Activated CD4-positive, CD25-positive, alpha-beta regulatory T cell treated with anti-CD3 and anti-CD28 coated beads, Interleukin-2, amount 50 U/mL, for 24 hours (primary cell): ENCODE data around the gene ETFB.

Experiments
- ATAC-seq, 2 donors: fragments of 150-1000 bp; cut with Tn5 transposase; one replicate each; pipeline ENCODE4 v1.10.0; 2021; ENCODE audit warnings: mild to moderate bottlenecking in 1 of 2, moderate library complexity in 1 of 2

The ETFB gene

DNA sequence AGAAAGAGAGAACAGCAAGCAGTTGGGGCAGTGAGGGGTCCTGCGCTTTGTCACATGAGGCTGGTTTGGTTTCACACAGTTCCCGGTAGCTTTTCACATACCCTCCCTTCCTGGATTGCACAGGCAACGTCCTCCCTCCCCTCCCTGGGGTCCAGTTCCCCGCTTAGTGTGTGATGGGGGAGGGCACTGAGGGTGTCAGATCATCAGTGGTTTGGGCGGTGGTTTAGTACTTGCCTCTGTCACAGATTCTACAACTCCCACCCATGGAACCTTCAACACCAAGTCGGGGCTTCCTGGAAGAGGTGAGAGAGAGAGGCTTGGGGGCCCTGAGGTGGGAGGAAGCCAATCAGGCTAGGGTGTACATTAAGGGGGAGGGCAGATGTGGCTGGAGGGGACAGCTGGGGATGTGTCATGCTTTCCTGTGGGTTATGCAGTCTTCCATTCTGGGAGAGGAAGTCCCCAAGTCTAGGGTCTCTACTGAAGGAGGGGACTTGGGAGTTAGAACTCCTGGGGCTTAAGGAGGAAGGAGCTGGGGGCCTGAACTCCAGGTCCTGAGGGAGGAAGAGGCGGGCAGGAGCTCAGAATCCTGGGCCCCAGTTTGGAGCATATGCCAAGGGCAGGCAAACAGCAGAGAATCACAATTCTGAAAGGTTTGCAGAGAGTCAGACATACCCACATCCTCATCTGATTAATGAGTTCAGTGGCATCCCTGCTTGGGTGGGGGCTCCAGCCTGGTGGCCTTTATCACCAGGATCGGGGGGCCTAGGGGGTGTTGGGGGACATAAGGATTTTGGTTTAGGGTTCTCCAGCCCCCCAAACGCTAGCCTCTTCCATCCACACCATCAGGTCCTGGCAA, 6.7 kb upstream of the ETFB start, which contains the start of gene NKG7:
NKG7 (minus strand) TSS at position 6 of the 856 bp plus-strand sequence. CDS start 119 bp downstream, outside the sequence.
- ATAC-seq: peak; percentile 86 to 88

DNA sequence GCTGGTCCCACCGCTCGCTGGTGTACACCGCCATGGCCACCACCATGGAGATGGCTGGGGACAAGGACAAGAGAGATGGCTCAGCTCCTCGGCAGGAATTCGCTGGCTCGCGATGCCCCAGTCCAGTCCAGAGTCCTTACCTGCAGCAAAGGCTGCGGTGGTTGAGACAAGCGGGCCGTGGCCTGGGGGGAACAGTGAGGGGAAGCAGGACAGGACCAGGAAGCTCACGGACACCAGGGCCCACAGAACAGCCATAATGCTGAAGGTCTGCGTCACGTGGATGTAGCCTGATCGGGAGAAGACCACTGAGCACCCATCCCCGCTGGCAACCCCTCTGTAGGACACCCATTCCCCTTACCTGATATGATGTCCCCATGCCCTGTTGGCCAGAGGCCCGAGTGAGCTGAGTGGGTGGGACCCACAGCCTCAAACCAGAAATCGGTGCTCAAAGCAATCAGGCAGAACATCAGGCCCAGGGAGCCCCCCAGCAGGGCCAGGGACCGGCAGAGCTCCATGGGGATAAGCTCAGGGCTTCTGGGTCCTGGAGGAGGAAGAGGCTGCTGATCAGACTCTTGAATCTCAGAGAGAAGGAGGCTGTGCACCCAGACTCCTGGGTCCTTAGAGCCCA, 5.9 kb upstream of the ETFB start:
- ATAC-seq: no peak

DNA sequence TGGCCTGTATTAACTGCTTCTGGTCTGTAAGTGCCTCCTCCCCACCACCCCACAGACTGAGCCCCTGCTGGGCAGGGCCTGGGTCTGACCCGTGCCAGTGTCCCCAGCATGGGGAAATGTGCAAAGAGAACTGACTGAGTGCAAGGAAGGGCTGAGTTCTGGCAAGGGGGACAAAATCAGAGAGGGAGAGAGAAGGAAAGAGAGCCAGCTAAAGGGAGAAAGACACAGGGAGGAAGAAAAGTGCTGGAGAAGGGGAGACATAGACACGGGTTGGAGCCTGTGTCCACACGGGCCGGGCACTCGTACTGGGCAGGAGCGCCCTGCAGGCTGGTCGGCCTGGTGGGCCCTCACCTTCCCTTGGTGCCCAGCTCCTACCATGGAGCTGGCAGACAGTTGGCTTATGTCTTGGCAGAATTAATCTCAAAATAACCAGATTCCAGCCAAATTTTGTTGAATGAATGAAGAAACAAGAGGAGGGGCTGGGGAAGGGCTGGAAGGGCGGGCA, 5.0 kb upstream of the ETFB start:
- ATAC-seq: no peak

DNA sequence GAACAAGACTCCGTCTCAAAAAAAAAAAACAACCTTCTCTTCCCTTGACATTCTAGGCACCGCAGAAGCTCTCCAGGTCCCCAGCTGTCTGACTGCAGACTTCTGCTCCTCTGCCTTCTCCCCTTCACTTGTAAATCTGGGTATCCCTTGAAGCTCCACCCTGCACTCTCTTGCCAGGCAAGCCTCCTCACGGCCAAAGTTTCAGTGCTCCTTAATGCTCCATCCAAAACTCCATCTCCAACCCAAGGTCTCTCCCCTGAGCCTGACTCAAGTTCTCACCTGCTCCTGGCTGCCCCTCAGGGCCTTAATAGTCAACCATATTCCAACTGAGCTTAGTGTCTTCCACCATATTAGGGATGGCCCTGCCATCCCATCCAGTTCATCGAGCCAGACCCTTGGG, 4.0 kb upstream of the ETFB start:
- ATAC-seq: no peak

DNA sequence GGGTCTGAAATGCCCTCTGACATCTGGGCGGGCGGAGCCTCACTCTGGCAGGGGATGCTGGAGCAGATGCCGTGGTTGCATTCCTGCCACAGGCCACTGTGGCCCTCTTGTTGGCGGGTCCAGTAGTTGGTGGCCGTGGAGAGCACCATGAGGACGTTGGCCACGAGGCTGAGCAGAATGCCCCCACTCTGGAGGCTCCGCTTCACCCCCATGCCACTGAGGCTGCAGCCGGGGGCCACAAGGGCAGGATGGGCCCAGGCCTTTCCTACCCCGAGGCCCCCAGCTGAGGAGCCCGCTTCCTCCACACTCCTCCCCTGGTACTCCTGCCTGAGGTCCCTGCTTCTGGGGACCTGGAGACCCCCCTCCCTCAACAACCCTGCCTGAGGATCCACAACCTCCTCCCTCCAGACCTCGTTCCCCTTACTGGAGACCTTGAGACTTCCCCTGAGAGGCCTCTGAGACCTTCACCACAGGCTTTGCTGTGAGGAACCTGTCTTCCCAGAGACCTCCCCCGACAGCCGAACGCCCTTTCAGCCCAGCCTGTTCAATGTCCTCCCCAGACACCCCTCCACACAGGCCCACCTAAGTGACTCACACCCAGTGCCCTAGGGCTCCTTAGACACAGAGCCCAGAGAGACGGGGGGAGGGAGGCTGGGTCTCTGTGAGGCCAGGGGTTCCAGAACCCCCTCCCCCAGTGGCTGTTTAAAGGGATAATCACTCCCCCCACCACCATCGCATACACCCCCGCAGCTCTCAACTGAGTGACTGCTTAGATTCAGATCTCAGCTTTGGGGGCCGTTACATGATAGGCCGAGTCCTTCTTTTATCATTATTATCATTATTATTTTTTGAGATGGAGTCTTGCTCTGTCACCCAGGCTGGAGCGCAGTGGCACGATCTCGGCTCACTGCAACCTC, 2.4 kb upstream of the ETFB start, which contains the start of gene CLDND2:
CLDND2 (minus strand) TSS at position 638 of the 917 bp plus-strand sequence; CDS start at position 212, 426 bp downstream.
- no peak for ATAC-seq

DNA sequence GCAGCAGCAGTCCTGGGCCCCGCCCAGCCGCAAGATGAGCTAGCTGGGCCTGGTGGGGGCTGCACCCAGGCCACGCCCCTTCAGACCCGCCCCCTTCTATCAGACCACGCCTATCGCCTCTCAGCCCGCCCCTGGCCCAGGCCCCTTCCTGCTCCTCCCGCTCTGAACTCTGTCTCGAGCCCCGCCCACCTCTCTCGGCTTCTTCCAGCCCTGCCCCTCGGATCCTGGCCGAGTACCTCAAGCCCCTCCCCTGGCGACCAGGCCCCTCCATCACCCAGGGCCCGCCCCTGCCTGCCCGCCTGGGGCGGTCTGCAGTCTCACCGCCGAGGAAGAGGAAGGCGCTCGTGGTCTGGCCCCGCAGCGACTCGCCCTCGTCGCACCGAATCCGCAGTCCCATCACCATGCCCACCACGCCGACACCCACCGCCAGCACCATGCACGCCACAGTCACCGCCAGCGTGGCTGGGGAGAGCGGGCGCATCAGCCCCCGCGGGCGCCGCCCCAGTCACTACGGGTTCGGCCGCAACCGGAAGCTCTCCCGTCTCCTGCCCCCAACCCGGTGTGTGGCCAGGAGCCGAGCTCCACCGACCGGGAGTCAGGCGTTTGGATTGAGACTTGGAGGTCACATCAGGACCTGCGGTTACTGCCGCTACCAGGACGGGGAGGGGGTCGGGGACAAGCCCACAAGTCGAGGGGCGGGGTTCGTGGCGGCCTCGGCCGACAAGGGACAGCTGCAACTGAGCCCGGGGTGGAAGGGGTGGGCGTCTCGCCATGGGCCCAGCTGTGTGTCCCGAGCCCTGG, 1.6 kb upstream of the ETFB start:
- ATAC-seq: peak; percentile 82 to 86

DNA sequence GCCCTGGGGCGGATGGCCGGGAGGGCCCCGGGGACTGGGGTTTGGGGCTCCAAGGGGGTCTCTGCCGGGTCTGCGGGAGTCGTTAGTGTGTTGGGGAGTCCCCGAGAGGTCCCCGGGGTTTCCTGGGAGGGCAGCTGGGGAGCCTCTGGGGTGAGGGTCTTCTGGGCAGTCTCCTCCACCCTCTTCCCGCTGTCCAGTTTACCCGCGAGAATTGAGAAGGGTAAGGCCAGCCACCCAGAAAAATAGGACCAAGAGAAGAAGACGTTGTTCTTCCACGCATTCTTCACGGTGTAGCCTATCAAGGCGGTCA, 1.0 kb upstream of the ETFB start:
- ATAC-seq: no peak

DNA sequence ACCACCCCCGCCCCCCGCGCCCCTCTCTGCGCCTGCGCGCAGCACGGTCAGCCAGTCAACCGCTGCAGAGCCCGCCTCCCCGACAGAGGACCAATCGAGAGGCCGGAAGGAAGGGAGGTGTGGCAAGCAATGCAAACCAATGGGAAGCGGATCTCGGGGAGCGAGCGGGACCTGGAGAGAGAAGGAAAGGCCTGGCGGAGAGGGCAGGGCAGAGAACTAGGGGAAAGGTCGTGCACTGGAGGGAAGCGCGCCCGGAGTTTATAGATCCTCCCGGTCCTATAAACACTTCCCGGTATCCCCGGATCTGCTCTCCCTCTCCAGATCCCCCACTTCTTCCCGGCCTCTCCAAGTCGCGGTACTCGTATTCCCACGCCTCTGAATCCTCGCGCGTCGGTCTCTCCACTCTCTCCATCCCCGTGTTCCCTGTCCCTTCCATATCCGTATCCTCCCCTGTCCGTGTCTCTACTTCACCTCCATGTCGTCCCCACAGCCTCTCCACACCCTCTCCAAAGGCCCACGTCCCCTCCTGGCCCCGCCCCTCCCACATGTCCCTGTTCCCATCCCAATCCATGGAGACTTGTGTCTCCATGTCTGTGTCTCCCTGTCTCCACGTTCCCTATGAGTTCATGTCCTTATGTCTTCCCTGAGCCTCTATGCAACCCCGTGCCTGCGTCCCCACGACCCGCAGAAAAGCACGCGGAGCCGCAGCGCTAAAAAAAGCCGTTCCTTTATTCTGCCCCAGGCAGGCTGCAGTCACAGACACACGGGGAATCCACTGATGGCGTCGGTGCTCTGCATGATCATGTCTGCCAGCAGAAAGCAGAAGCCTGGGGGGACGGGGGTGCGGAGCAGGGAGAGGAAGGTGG, 434 bp upstream of the ETFB start:
- ATAC-seq: peak; percentile 61 to 64

DNA sequence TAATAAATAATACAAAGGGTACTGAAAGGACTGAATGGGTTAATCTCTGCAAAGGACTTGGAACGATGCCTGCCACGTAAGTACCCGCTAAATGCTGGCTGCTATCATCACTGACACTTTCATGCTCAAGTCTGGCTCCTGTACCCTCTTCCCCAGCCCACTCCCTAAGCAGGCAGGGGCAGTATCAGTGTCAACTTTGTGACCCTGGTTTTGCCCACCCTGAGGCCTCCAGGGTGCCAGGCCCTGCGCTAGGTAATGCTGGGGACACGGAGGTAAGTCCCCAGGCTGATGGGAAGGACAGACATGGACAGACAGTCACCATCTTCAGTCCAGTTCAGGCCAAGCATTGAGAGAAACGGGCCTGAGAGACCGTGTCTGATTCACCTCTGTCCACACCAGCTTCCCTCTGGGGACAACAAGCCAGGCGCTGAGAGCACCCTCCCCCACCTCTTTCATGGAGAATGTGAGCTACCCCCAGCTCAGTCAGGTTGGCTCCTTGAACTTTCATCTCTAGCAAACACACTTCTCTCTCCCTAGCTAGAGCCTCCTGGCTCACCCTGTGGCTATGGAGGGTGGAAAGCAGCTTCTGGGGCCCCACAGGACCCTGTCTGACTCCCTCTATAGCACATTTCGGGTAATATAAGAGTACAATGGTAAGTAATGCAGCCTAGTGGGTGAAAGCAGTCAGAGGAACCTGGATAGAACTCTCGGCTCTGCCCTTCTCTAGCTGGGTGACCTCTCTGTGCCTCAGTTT, 800 bp downstream of the ETFB start:
- no peak for ATAC-seq

DNA sequence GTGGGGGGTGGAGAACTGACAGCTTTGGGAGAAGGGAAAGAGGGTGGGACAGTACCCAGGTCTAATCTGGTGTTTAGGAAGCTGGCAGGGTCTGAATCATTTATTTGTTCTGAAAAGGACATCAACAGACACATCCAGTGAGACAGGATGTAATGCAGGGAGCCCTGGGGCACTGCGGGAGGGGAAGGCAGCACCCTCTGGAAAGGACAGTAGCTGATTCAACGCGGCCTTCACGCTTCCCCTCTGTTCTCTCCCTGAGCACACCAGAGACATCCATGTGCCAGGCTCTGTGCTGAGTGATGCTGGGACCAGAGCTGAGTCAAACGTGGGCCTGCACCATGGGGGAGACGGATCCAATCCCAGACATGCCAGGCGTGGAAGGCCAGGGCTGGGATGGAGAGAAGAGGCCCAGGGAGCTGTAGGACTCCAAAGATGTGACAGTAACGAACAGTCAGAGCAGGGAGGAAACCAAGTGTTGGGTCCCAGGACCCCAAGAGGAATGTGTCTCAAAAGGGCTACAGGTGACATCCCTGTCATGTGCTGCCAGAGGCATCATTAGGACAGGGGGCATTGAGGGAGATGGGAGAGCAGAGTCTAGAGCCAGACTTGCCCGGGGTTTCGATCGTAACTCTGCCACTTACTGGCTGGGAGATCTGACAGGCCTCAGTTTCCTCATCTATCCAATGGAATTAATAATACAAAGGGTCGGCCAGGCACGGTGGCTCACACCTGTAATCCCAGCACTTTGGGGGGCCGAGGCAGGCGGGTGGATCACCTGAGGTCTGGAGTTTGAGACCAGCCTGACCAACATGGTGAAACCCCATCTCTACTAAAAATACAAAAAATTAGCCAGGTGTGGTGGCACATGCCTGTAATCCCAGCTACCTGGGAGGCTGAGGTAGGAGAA, 1.7 kb downstream of the ETFB start:
- ATAC-seq: no peak

DNA sequence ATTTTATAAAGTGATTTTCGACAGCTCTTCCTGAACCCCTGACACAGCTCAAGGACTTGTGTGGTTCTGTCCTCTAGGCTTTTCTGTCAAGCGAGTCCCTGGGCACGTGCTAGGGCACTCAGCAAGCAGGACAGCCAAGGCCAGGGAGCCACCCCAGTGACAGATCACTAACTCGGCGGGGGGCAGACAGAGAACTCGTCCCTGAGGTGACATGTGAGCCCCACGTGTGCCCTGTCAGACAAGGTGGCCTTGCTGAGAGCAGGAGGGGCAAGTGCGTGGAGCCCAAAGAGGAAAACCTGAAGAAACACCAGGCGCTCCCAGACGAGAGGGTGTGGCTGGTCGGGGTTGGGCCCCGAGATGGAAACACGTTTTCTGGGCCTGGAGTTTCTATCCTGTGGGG, 4.9 kb downstream of the ETFB start:
- ATAC-seq: no peak

DNA sequence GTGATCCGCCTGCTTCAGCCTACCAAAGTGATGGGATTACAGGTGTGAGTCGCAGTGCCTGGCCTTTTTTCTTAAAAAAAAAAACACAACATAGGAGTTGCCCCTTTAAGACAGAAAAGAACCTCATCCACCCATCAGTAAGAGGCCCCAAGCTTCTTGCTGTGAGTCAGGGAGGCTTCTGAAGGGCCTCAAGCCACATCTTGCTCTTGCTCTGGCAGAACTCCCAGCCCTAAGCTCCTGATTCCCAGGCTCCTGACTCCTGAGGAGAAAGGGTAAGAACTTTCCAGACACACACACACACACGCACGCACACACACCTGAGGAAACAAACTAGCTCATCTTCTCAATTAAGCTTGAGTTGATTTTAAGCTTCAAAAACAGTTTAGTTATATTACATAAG, 6.9 kb downstream of the ETFB start:
- ATAC-seq: no peak

DNA sequence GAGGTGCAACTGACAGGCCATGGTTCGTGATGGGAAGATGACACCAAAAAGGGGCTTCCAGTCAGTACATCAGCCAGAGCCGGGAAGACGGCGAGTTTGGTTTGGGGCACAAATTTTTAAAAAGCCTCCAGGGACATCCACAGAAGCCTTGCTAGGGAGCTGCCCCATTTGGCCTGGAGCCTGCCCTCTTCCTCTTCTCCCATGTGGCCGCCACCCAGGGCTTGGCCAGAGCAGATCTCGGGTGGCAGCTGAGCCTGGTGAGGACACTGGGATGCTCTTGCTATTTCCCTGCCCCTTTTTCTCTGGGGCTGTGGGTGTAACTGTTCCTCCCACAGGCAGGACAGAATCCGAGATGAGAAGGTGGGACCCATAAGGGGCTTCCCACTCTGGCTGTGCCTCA, 8.2 kb downstream of the ETFB start:
- ATAC-seq: no peak

DNA sequence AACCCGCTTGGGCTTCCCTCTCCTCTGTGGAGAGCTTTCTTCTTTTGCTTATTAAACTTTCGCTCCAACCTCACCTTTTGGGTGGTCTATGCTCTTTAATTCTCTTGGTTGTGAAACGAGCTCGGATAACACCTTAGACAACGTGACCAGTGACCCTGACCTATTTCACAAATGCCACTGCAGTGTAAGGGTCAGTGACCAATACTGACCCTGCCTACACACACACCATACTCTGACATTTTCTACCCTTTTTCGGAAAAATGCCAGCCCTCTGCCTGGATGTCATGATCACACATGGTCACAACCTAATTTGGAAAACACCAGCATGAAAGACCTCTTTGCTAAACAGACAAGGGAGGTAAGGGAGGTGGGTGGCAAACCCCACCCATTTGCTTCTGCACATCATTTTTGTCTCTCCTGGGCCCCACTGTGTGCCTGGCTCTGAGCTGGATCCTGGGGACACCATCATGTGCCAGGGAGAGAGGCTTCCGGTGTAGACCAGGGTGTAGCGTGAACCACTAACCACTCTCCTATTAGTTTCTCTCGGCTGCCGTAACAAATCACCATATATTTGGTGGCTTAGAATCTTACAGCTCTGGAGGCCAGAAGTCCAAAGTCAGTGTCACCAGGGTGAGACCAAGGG, 9.9 kb downstream of the ETFB start:
- no peak for ATAC-seq

DNA sequence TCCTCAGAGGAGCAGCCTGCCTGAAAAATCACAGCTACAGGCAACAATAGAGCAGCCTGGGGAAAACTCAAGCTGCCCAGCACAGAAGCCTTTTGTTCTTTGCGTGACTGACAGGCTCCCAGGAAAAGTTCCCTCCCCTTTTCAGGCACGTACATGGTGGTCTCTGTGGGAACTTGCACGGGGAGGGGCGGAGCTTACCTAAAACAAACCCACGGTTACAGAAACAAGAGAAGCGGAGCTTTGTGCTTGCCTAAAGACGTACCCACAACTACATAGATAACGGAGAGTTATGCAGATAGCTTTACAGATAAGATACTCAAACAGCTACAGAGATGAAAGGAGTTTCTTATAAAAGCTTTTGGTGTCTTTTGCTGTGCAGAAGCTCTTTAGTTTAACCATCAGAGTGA, 11.4 kb downstream of the ETFB start:
- ATAC-seq: peak; percentile 56 to 64

DNA sequence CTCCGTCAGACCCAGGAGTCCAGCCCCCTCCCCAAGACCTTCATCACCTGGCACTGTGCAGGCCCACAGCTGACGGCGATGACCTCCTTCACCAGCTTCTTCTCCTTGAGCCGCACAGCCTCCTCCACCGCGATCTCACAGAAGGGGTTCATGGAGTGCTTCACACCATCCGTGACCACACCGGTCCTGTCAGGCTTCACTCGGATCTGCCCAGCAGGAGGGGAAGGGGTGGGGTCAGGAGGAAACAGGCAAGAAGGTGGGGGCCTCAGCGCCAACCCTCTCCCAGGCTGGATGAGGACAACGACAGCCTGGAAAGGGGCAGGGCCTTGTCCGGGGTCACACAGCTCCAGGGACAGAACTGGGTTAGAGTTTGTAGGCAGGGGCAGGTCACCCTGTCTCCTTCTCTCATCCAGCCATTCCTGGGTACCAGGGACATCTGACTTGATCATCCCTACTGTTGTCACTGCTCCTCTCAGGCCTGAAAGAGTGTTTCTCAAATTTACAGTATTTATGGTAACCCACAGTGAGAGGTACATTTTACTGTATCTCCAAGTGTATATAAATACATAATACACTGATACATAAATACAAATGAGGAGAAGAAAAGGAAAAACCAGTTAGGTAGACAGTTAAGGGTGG, 12.0 kb downstream of the ETFB start:
- no peak for ATAC-seq

DNA sequence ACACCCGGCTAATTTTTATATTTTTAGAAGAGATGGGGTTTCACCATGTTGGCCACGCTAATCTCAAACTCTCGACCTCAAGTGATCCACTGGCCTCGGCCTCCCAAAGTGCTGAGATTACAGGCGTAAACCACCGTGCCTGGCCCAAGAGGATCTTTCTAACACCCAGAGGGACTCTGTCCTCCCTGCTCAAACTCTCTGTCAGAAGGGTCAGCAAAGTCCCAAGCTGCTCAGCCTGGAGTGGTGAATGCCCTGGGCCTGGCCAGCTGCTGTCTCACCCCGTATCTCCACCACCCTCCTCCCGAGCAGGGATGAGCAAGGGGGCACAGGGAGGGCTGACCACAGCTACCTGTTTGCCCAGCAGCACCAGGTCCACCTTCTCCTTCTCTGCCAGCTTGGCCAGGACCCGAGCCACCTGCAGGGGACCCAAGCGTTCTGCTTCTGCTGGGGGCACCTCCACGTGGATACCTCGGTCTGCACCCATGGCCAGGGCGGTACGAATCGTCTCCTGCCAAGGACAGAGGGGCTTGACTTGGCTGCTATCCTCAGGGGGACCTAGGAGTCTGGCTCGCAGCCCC, 13.3 kb downstream of the ETFB start:
- ATAC-seq: no peak
